ENCODE results near the gene ZFAND5. TPM values are rescaled to one million over a fixed set of nuclear protein-coding genes. Genes with fewer than 3 reads are reported as not detected.

Gene ZFAND5
- total RNA-seq, 1 experiment from 2014 or later = 185 TPM

GRCh38 chr9:72383978-72384709, 19.1 kb upstream of the ZFAND5 start:
- no peak for DNase-seq (ENCODE audit: low read depth, low spot score)
- Histone ChIP-seq H3K4me1 (ENCODE audit: control insufficient read depth, insufficient read depth, low read length) (no peaks in the 10 kb centered on the region; the same call in 1 of the 2 replicates), H3K27me3 (ENCODE audit: control insufficient read depth, insufficient read depth, low read length) (no peaks in the 10 kb centered on the region), H3K36me3 (ENCODE audit: control insufficient read depth, insufficient read depth, low read length) (no peaks in the 10 kb centered on the region), H3K4me3 (ENCODE audit: low read depth in 2 of 2, low read length in 2 of 2) (no peak overlapping the region), H3K27ac (ENCODE audit: low read length) (0 out of 2 replicates have a peak overlapping the region, but pooled peaks have one; percentile 17), H3K9me3 (ENCODE audit: control insufficient read depth, insufficient read depth, low read depth, low read length) (no peaks in the 10 kb centered on the region)
- ChIA-PET CTCF (no interaction called here), POLR2A (no interaction called here)
- intact Hi-C loops (cut with micrococcal nuclease; ENCODE audit: unreplicated experiment) = no loop called here
- ATAC-seq = peak; percentile 66; the same call in 1 of the 2 replicates
- BruUV-seq (replicated peaks) = no TSS peak
- in situ Hi-C loops (cut with HindIII; ENCODE audit: low pct_unique_long_range_greater_than_20kb, low sequenced_read_pairs) = no loop called here
- TF ChIP-seq TCF7L2 (IDR thresholded peaks at IDR 0.05; ENCODE audit: low read depth, low read length) (no peak), CTCF (IDR thresholded peaks at IDR 0.05) (no peak), SIN3A (IDR thresholded peaks at IDR 0.05; ENCODE audit: borderline replicate concordance, insufficient read depth, low read depth, low read length) (no peak), POLR2AphosphoS5 (IDR thresholded peaks at IDR 0.05; ENCODE audit: low read depth, low read length) (no peak)
- TF ChIP-seq, protein P1, sequence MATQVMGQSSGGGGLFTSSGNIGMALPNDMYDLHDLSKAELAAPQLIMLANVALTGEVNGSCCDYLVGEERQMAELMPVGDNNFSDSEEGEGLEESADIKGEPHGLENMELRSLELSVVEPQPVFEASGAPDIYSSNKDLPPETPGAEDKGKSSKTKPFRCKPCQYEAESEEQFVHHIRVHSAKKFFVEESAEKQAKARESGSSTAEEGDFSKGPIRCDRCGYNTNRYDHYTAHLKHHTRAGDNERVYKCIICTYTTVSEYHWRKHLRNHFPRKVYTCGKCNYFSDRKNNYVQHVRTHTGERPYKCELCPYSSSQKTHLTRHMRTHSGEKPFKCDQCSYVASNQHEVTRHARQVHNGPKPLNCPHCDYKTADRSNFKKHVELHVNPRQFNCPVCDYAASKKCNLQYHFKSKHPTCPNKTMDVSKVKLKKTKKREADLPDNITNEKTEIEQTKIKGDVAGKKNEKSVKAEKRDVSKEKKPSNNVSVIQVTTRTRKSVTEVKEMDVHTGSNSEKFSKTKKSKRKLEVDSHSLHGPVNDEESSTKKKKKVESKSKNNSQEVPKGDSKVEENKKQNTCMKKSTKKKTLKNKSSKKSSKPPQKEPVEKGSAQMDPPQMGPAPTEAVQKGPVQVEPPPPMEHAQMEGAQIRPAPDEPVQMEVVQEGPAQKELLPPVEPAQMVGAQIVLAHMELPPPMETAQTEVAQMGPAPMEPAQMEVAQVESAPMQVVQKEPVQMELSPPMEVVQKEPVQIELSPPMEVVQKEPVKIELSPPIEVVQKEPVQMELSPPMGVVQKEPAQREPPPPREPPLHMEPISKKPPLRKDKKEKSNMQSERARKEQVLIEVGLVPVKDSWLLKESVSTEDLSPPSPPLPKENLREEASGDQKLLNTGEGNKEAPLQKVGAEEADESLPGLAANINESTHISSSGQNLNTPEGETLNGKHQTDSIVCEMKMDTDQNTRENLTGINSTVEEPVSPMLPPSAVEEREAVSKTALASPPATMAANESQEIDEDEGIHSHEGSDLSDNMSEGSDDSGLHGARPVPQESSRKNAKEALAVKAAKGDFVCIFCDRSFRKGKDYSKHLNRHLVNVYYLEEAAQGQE (IDR thresholded peaks at IDR 0.05; ENCODE audit: insufficient read depth in 1 of 2, low read depth in 2 of 2, low read length in 1 of 2) = no peak

DNA sequence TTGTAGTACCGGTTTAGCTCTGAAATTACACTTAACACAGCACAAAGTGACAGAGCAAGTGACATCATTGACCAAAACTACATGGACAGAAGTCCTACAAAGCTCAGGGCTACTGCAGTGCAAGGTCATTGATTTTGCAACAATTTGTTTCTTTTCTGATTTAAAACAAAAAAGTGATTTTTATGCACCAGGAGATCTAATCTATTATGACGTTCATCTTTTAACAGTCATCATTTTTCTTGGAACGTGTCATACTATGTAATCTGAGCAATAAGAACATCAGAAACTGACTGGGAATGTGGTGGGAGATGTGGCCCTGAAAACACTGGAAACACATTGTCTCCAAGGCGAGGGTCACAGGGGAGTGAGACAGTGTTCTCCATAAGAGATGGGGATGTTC, 17.4 kb upstream of the ZFAND5 start:
- Histone ChIP-seq H3K27ac (ENCODE audit: low read length) (no peak overlapping the region), H3K4me3 (ENCODE audit: low read depth in 2 of 2, low read length in 2 of 2) (no peak overlapping the region), H3K27me3 (ENCODE audit: control insufficient read depth, insufficient read depth, low read length) (no peaks in the 10 kb centered on the region), H3K36me3 (ENCODE audit: control insufficient read depth, insufficient read depth, low read length) (no peaks in the 10 kb centered on the region), H3K9me3 (ENCODE audit: control insufficient read depth, insufficient read depth, low read depth, low read length) (no peaks in the 10 kb centered on the region), H3K4me1 (ENCODE audit: control insufficient read depth, insufficient read depth, low read length) (no peaks in the 10 kb centered on the region; the same call in 1 of the 2 replicates)
- intact Hi-C loops (cut with micrococcal nuclease; ENCODE audit: unreplicated experiment) = no loop called here
- in situ Hi-C loops (cut with HindIII; ENCODE audit: low pct_unique_long_range_greater_than_20kb, low sequenced_read_pairs) = no loop called here
- ChIA-PET CTCF (no interaction called here), POLR2A (no interaction called here)
- no peak for DNase-seq (ENCODE audit: low read depth, low spot score)
- no peak for ATAC-seq
- TF ChIP-seq, protein P1 (IDR thresholded peaks at IDR 0.05; ENCODE audit: insufficient read depth in 1 of 2, low read depth in 2 of 2, low read length in 1 of 2) = no peak
- no peak for TF ChIP-seq SIN3A (IDR thresholded peaks at IDR 0.05; ENCODE audit: borderline replicate concordance, insufficient read depth, low read depth, low read length)
- TF ChIP-seq CTCF (IDR thresholded peaks at IDR 0.05) = no peak
- TF ChIP-seq POLR2AphosphoS5 (IDR thresholded peaks at IDR 0.05; ENCODE audit: low read depth, low read length) = no peak
- TF ChIP-seq TCF7L2 (IDR thresholded peaks at IDR 0.05; ENCODE audit: low read depth, low read length) = no peak
- no TSS peak for BruUV-seq (replicated peaks)
